NCI-H69 (cell line): ENCODE measurements around the gene SLC35D2.

ENCODE experiments used
- DNase-seq: peaks from one replicate; lab custom pipeline; 2025; lab: John Stamatoyannopoulos, UW

SLC35D2 gene

GRCh38 chr9:96383165-96383942, at the start of gene SLC35D2:
SLC35D2 (minus strand) TSS chr9:96383711; CDS start chr9:96383634, 77 bp downstream.
- DNase-seq: no peak

GRCh38 chr9:96430377-96430776, 46.9 kb upstream of the SLC35D2 start:
- no peak for DNase-seq

GRCh38 chr9:96429732-96430131, 46.2 kb upstream of the SLC35D2 start:
- no peak for DNase-seq

GRCh38 chr9:96425500-96426169, 42.1 kb upstream of the SLC35D2 start:
- no peak for DNase-seq

GRCh38 chr9:96423985-96424336, 40.5 kb upstream of the SLC35D2 start:
- no peak for DNase-seq

GRCh38 chr9:96423322-96423984, 39.9 kb upstream of the SLC35D2 start:
- peak; percentile 75 for DNase-seq

- DNase-seq: peak; percentile 82
These were observed 37.1 kb upstream of the SLC35D2 start for GRCh38 chr9:96420468-96421219.

GRCh38 chr9:96419691-96419969, 36.1 kb upstream of the SLC35D2 start:
- peak; percentile 45 for DNase-seq

GRCh38 chr9:96418920-96419690, 35.6 kb upstream of the SLC35D2 start:
- peak; percentile 99 for DNase-seq

GRCh38 chr9:96418083-96418919, 34.8 kb upstream of the SLC35D2 start, which contains the start of gene ZNF367:
ZNF367 (minus strand) TSS chr9:96418370; CDS start chr9:96418032, 338 bp downstream.
- peak; percentile 99 for DNase-seq

GRCh38 chr9:96417661-96418082, 34.2 kb upstream of the SLC35D2 start:
- peak; percentile 80 for DNase-seq

GRCh38 chr9:96417051-96417586, 33.6 kb upstream of the SLC35D2 start:
- DNase-seq: peak; percentile 96

GRCh38 chr9:96413302-96414221, 30.1 kb upstream of the SLC35D2 start:
- peak; percentile 97 for DNase-seq

GRCh38 chr9:96412174-96412913, 28.8 kb upstream of the SLC35D2 start:
- no peak for DNase-seq

GRCh38 chr9:96411129-96411838, 27.8 kb upstream of the SLC35D2 start:
- no peak for DNase-seq

GRCh38 chr9:96408409-96409280, 25.1 kb upstream of the SLC35D2 start:
- DNase-seq: peak; percentile 15
